BE2C (cell line): Measurements from ENCODE around the gene INPP5A.

Source experiments
- DNase-seq: peaks from one replicate; pipeline ENCODE4 v3.0.0-alpha.2; 2020
- H3K27me3 ChIP-seq: fragments of 250-450 bp; sonication (Bioruptor Pico); 2 replicates; pipeline ENCODE4 v1.5.1; 2020; ENCODE audit warnings: mild to moderate bottlenecking
- H3K36me3 ChIP-seq: fragments of 250-450 bp; sonication (Bioruptor Pico); 2 replicates; pipeline ENCODE4 v1.5.1; 2020; ENCODE audit warnings: mild to moderate bottlenecking
- H3K4me1 ChIP-seq: fragments of 250-450 bp; sonication (Bioruptor Pico); 2 replicates; pipeline ENCODE4 v1.5.1; 2020
- H3K4me3 ChIP-seq: 2 replicates; pipeline ENCODE4 v1.5.1; 2011; ENCODE audit warnings: low read depth, low read length
- H3K9me3 ChIP-seq: fragments of 250-450 bp; sonication (Bioruptor Pico); 2 replicates; pipeline ENCODE4 v1.5.1; 2020
- CTCF ChIP-seq: IDR thresholded peaks from 2 replicates; pipeline ENCODE4 v1.5.1; 2012; ENCODE audit warnings: mild to moderate bottlenecking, low read depth, low read length

The INPP5A gene

DNA sequence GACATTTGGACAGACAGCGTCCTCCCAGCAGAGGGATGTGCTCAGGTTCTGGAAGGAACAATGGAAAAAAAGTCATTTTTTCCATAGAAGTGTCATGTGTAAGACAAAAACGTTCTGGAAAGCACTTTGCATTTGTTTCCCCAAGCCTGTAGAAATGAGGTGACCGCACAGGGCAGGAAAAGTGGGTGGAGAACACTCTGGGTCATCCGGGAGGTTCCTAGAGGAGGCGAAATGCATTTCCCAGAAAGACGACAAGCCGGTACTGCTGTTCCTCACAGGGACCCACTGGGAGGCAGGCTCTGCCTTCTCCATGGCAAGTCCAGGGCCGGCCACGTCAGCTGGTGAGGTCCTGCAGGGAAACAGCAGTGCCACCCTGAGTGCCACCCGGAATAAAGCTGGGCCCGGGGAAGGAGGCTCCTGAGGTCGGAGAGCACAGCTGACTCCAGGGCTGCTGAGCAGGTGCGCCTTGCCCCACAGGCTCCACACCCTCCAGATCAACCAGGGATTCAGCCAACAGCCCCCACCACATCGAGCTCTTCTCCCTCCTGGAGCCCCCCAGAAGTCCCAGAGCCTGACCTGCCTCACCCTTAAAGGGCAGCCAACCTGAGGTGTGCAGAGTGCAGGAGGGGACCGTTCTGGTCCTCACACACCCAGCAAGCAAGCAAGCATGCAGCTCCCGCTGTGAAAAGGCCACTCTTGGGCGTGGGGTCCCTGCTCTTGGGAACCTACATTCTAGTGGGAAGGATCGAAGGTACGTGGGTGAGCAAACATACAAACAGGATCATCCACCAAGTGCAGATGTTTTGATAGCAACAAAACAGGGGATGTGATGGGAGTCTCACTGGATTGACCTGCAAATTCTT lies 28.8 kb upstream of the INPP5A start:
- no peaks in the 10 kb centered on the region for H3K27me3 ChIP-seq
- no peak overlapping the region for H3K4me3 ChIP-seq
- no peaks in the 10 kb centered on the region for H3K4me1 ChIP-seq
- no peak for TF ChIP-seq CTCF
- no peak for DNase-seq
- H3K9me3 ChIP-seq: no peaks in the 10 kb centered on the region
- no peaks in the 10 kb centered on the region for H3K36me3 ChIP-seq

DNA sequence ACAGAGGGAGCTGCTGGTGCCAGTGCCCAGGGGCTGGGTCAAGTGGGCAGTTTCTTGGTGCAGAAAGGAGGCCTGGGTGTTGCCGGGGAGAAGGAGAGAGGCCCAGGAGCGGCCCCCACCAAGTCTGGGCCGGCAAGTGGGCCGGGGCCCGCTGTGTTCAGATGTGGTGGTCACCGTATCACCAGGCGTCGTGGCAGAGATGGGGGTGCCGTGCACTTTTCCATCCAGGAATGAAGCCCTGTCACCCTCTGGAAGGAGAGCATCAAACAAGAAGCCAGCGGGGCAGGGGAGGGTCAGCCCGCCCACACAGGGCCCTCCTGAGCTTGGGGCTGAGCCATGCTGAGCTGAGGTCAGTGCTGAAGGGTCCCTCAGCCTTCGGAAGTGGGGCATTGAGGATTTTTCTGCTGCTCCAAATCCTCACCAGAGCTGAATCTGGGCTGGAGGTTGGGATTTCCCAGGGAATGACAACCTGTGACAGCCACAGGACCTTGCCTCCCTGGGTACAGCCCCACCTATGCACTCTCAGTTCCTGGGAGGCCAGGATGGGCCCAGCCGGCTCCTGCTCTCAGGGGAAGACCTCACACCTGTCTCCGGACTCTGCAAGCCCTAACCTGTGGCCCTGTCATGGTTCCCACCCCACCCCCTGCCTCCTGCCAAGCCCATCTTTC lies 27.9 kb upstream of the INPP5A start:
- Histone ChIP-seq H3K36me3 (no peaks in the 10 kb centered on the region), H3K27me3 (no peaks in the 10 kb centered on the region), H3K9me3 (no peaks in the 10 kb centered on the region), H3K4me3 (no peak overlapping the region), H3K4me1 (no peaks in the 10 kb centered on the region)
- TF ChIP-seq CTCF: no peak
- no peak for DNase-seq

DNA sequence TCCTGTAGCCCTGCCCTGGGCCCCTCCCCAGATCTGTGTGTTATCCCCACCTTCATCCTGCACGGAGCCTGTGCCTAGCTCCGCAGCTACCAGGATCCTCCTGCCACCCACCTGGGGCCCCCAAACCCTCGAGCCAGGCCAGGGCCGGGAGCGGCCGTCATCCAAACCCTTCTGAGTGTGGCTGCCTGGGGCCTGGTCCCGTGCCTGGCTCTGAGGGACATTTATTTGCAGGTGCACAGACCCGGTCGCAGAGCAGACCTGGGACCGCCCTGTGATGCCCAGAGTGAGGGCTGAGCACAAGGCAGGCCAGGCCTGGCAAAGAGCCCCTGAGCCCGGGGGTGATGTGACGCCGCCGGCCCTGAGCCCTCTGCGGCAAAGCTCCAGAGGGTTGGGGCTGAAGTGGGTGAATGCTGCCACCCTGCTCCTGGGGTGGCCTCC lies 27.4 kb upstream of the INPP5A start:
- H3K4me1 ChIP-seq: no peaks in the 10 kb centered on the region
- no peak for TF ChIP-seq CTCF
- no peak overlapping the region for H3K4me3 ChIP-seq
- H3K27me3 ChIP-seq: no peaks in the 10 kb centered on the region
- no peaks in the 10 kb centered on the region for H3K9me3 ChIP-seq
- no peaks in the 10 kb centered on the region for H3K36me3 ChIP-seq
- no peak for DNase-seq

- TF ChIP-seq CTCF: no peak
- Histone ChIP-seq H3K9me3 (no peaks in the 10 kb centered on the region), H3K27me3 (no peaks in the 10 kb centered on the region), H3K4me1 (no peaks in the 10 kb centered on the region; the same call in 1 of the 2 replicates), H3K36me3 (no peaks in the 10 kb centered on the region), H3K4me3 (no peak overlapping the region)
- DNase-seq: no peak
Measured at GRCh38 chr10:132511121-132512051, 26.2 kb upstream of the INPP5A start.

DNA sequence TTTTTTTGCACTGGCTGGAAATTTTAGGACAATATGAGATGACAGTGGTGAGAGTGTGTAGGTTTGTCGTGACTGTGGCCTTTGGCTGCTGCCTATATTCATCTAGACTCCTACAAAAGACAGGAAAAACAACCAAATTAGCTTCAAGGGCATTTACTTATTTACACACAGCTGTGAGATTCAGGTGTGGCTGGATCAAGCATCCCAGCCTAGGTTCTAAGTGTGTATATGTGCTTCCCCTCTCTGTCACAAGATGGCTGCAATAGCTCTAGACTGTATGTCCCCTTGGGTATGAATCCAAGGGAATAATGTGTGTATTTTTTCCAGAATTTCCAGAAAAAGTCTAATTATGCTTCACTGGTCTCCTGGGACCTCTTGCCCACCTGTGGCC lies 25.5 kb upstream of the INPP5A start:
- H3K9me3 ChIP-seq: no peaks in the 10 kb centered on the region
- no peak for TF ChIP-seq CTCF
- H3K36me3 ChIP-seq: no peaks in the 10 kb centered on the region

More for the DNA sequence above, 25.5 kb upstream of the INPP5A start:
- Histone ChIP-seq H3K4me3 (no peak overlapping the region), H3K4me1 (peaks cover 4% of the 10 kb centered on the region; the same call in 1 of the 2 replicates), H3K27me3 (no peaks in the 10 kb centered on the region)
- no peak for DNase-seq
